Sigmoid colon (tissue), 7 donors: ENCODE data around the gene PSMD13. TPM values are rescaled to one million over a fixed set of nuclear protein-coding genes. Genes with fewer than 3 reads are reported as not detected.

Experiments used
- DNase-seq: peaks from one replicate; pipeline ENCODE4 v3.0.0-alpha.2; 2019
- H3K27ac ChIP-seq, 4 donors: fragments of 200-600 bp; sonication (generic); one replicate each; pipeline ENCODE4 v1.5.1; 2016 to 2019; ENCODE audit warnings: mild to moderate bottlenecking in 1 of 4
- H3K27me3 ChIP-seq, 3 donors: fragments of 200-600 bp; sonication (generic); one replicate each; pipeline ENCODE4 v1.5.1; 2019; ENCODE audit warnings: mild to moderate bottlenecking in 1 of 3
- H3K36me3 ChIP-seq, 4 donors: fragments of 200-600 bp; sonication (generic); one replicate each; pipeline ENCODE4 v1.5.1; 2016 to 2019
- H3K4me1 ChIP-seq, 4 donors: fragments of 200-600 bp; sonication (generic); one replicate each; pipeline ENCODE4 v1.5.1; 2017 to 2019
- H3K4me3 ChIP-seq, 4 donors: fragments of 200-600 bp; sonication (generic); one replicate each; pipeline ENCODE4 v1.5.1; 2017 to 2019; ENCODE audit warnings: mild to moderate bottlenecking in 2 of 4, moderate library complexity in 1 of 4
- H3K9me3 ChIP-seq, 4 donors: fragments of 200-600 bp in 3 of 4; sonication (generic) in 3 of 4; one replicate each; pipeline versions ENCODE4 v1.5.1 to v1.6.1; 2013 to 2019
- CTCF ChIP-seq, 4 experiments: fragments of 450-650 bp in 3 of 4; fragments of 200-600 bp in 1 of 4; IDR thresholded peaks; one replicate each; pipeline ENCODE4 v1.5.1; 2016 to 2019; ENCODE audit warnings: antibody characterized with exemption in 4 of 4, mild to moderate bottlenecking in 3 of 4, moderate library complexity in 2 of 4
- EP300 ChIP-seq, 4 donors: sonication (generic); formaldehyde crosslinking; IDR thresholded peaks; one replicate each; pipeline ENCODE4 v1.6.1; 2017; ENCODE audit warnings: antibody characterized with exemption in 4 of 4
- POLR2A ChIP-seq, 2 donors: fragments of 450-650 bp; IDR thresholded peaks; one replicate each; pipeline ENCODE4 v1.6.1; 2016; ENCODE audit warnings: antibody characterized with exemption in 2 of 2, mild to moderate bottlenecking in 2 of 2, moderate library complexity in 2 of 2
- POLR2AphosphoS5 ChIP-seq, 4 donors: sonication (generic); formaldehyde crosslinking; IDR thresholded peaks; one replicate each; pipeline ENCODE4 v1.6.1; 2017; ENCODE audit warnings: antibody characterized with exemption in 4 of 4
- WGBS, 2 donors: extraction: QIAGEN DNeasy Blood & Tissue Kit; methylation state at CpG; one replicate each; pipeline ENCODE4 v1.1.7; 2013; 5-methylcytosine and 5-hydroxymethylcytosine counted together
- intact Hi-C: fragments of 100-400 bp; cut with DNase I; formaldehyde crosslinking; loops from one replicate; pipeline ENCODE4 v1.15.1; 2023
- polyA plus RNA-seq, 3 donors: library from polyadenylated mRNA; stranded (reverse); fragments of 200-250 nt; gene quantifications; one replicate each; pipeline ENCODE4 v1.2.3, GENCODE V29; 2013
- total RNA-seq, 4 donors: library from RNA; depleted of rRNA; stranded (reverse); fragments of >200 nt; gene quantifications; one replicate each; pipeline ENCODE4 v1.1.0, GENCODE V29; 2016
- donor health status: healthy with polysubstance abuse.
- donor health status: Bipolar disorder and iron deficiency.
- donor health status: healthy.

The PSMD13 gene
- total and polyA plus RNA-seq, 7 donors: 86.2 to 180 (median 111) TPM

GRCh38 chr11:295351-296170 is 58.8 kb downstream of the PSMD13 start:
- no peak for TF ChIP-seq POLR2AphosphoS5 (IDR thresholded peaks at IDR 0.05)
- TF ChIP-seq POLR2A (IDR thresholded peaks at IDR 0.05): no peak
- TF ChIP-seq CTCF (IDR thresholded peaks at IDR 0.05): no peak
- no peak for TF ChIP-seq EP300 (IDR thresholded peaks at IDR 0.05)
- intact Hi-C loops: no loop called here

GRCh38 chr11:296171-297050 is 59.6 kb downstream of the PSMD13 start:
- Histone ChIP-seq H3K27ac (no peak overlapping the region), H3K9me3 (no peaks in the 10 kb centered on the region), H3K4me1 (no peaks in the 10 kb centered on the region), H3K4me3 (no peak overlapping the region), H3K27me3 (peaks cover 22 to 58% (median 28%) of the 10 kb centered on the region in 3 donors), H3K36me3 (peaks cover 0 to 11% (median 0%) of the 10 kb centered on the region in 4 donors)
- no peak for TF ChIP-seq POLR2AphosphoS5 (IDR thresholded peaks at IDR 0.05)
- TF ChIP-seq CTCF (IDR thresholded peaks at IDR 0.05): no peak
- no peak for TF ChIP-seq EP300 (IDR thresholded peaks at IDR 0.05)
- TF ChIP-seq POLR2A (IDR thresholded peaks at IDR 0.05): no peak
- WGBS, 2 donors: 70 to 85% methylated on average over 35 of the region's 35 CpGs
- peak; percentile 64 for DNase-seq
- intact Hi-C loops: no loop called here

More at GRCh38 chr11:295351-296170, 58.8 kb downstream of the PSMD13 start:
- no peak overlapping the region for H3K27ac ChIP-seq
- 84 to 86% methylated on average over 26 of the region's 26 CpGs for WGBS, 2 donors
- no peaks in the 10 kb centered on the region for H3K9me3 ChIP-seq
- H3K4me3 ChIP-seq: no peak overlapping the region
- DNase-seq: peak; percentile 59
- H3K36me3 ChIP-seq: peaks cover 0 to 14% (median 0%) of the 10 kb centered on the region in 4 donors
- no peaks in the 10 kb centered on the region for H3K4me1 ChIP-seq
- peaks cover 22 to 51% (median 28%) of the 10 kb centered on the region in 3 donors for H3K27me3 ChIP-seq

GRCh38 chr11:297051-297585 is 60.3 kb downstream of the PSMD13 start:
- TF ChIP-seq POLR2A (IDR thresholded peaks at IDR 0.05): no peak
- no peak for TF ChIP-seq EP300 (IDR thresholded peaks at IDR 0.05)
- TF ChIP-seq CTCF (IDR thresholded peaks at IDR 0.05): no peak
- TF ChIP-seq POLR2AphosphoS5 (IDR thresholded peaks at IDR 0.05): no peak
- H3K4me3 ChIP-seq: no peak overlapping the region
- 31 to 77% methylated on average over 13 of the region's 13 CpGs for WGBS, 2 donors
- peak; percentile 63 for DNase-seq
- H3K36me3 ChIP-seq: peaks cover 0 to 11% (median 0%) of the 10 kb centered on the region in 4 donors
- intact Hi-C loops: no loop called here
- no peaks in the 10 kb centered on the region for H3K4me1 ChIP-seq
- no peaks in the 10 kb centered on the region for H3K9me3 ChIP-seq
- H3K27ac ChIP-seq: no peak overlapping the region
- H3K27me3 ChIP-seq: peaks cover 22 to 58% (median 28%) of the 10 kb centered on the region in 3 donors

DNA sequence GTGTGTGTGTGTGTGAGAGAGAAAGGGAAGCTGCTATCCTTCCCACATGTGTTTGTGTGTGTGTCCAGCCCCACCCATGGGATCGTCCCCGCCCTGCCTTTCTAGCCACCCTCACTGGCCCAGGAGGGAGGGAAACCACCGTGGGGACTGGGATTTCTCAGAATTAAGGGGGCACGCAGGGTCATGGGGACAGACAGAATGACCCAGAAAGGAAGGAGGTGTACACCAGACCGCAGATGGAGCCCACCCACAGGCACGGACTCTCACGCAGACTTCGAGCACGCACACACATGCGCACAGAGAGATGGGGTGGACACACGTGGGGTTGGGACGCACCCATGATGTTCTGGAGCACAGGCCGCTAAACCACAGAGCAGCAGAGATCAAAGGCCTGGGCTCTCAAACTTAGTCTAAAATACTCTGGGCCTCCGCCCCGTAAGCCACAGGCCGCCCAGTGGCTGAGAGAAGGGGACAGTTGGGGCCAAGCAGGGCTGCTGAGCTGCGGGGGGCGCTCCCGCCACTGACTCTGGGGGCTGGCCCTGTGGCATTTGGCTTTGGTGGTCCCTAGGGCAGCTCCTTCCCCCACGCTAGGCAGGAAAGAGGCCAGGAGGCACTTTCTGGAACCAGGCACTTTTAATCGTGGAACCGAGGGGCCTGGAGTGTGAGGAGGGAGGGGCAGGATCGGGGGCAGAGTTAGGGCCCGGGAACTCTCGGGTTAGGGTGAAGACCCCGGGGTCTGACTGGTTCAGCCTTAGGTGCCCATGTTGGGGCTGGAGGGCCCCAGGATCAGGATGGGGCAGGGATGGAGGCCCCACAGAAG is 61.0 kb downstream of the PSMD13 start:
- H3K4me3 ChIP-seq: no peak overlapping the region
- no peak overlapping the region for H3K27ac ChIP-seq
- peak; percentile 74 for DNase-seq
- H3K27me3 ChIP-seq: peaks cover 22 to 58% (median 28%) of the 10 kb centered on the region in 3 donors
- 27 to 59% methylated on average over 26 of the region's 26 CpGs for WGBS, 2 donors
- peaks cover 0 to 11% (median 0%) of the 10 kb centered on the region in 4 donors for H3K36me3 ChIP-seq
- intact Hi-C loops: no loop called here
- H3K4me1 ChIP-seq: no peaks in the 10 kb centered on the region
- no peak for TF ChIP-seq POLR2A (IDR thresholded peaks at IDR 0.05)
- TF ChIP-seq POLR2AphosphoS5 (IDR thresholded peaks at IDR 0.05): no peak
- TF ChIP-seq EP300 (IDR thresholded peaks at IDR 0.05): no peak
- no peak for TF ChIP-seq CTCF (IDR thresholded peaks at IDR 0.05)
- H3K9me3 ChIP-seq: no peaks in the 10 kb centered on the region
